GM18505 (cell line): ENCODE data around the gene GNAI3.
"Not testable (repeated sequence)": the region's sequence is repeated elsewhere in the genome, so short reads cannot be mapped to it uniquely, and the experiment has no call there.

Source experiments
- ATAC-seq: cut with Tn5 transposase; IDR thresholded peaks from one replicate; pipeline ENCODE4 v1.9.1; 2021; ENCODE audit not compliant: unreplicated experiment
- POLR2A ChIP-seq: IDR thresholded peaks from 4 replicates; pipeline ENCODE4 v1.6.1; 2011; ENCODE audit warnings: borderline replicate concordance; ENCODE audit not compliant: insufficient read depth, insufficient read length; ENCODE audit errors: extremely low read depth

Gene GNAI3

GRCh38 chr1:109659145-109659544, 110.7 kb downstream of the GNAI3 start:
- no peak for TF ChIP-seq POLR2A
- no peak for ATAC-seq

GRCh38 chr1:109659997-109660690, 111.7 kb downstream of the GNAI3 start:
- ATAC-seq, result no peak
- TF ChIP-seq POLR2A, result no peak

GRCh38 chr1:109660691-109661026, 112.2 kb downstream of the GNAI3 start:
- ATAC-seq, result not testable (repeated sequence)

GRCh38 chr1:109661391-109661790, 113.0 kb downstream of the GNAI3 start:
- no peak for TF ChIP-seq POLR2A
- ATAC-seq, result no peak

GRCh38 chr1:109664671-109665070, 116.3 kb downstream of the GNAI3 start:
- TF ChIP-seq POLR2A, result no peak
- no peak for ATAC-seq

- ATAC-seq, result peak; percentile 91
- TF ChIP-seq POLR2A, result no peak
These were observed 119.2 kb downstream of the GNAI3 start, which contains the start of gene GSTM2 for GRCh38 chr1:109667452-109668122. GSTM2 (plus strand) TSS chr1:109668057; CDS start chr1:109668116, 59 bp downstream.
